Activated CD4-positive, alpha-beta T cell treated with anti-CD3 and anti-CD28 coated beads for 36 hours (primary cell): ENCODE data around the gene PSD2. TPM values are rescaled to one million over a fixed set of nuclear protein-coding genes. Genes with fewer than 3 reads are reported as not detected.
A peak's percentile ranks its signal among the peaks of the same experiment; 100 is the strongest.

Experiments
- ATAC-seq: fragments of 200-7000 bp; cut with Tn5 transposase; one replicate; pipeline ENCODE4 v1.10.0; 2021; ENCODE audit warnings: mild to moderate bottlenecking, moderate library complexity
- CTCF ChIA-PET: fragments of 350-600 bp; sonication (Branson Sonifier 250); formaldehyde crosslinking; loops from one replicate; lab custom pipeline; 2021; ENCODE audit warnings: antibody characterized with exemption; lab: Charles Lee
- POLR2A ChIA-PET: fragments of 350-600 bp; sonication (Branson Sonifier 250); formaldehyde crosslinking; loops from one replicate; lab custom pipeline; 2021; ENCODE audit warnings: antibody characterized with exemption, inconsistent platforms; lab: Charles Lee
- DNase-seq: peaks from one replicate; pipeline ENCODE4 v3.0.0-alpha.2; 2020
- H3K27ac Mint-ChIP-seq: one replicate; pipeline ENCODE4 v1.8.0; 2021; ENCODE audit warnings: mixed read lengths
- H3K27me3 Mint-ChIP-seq: one replicate; pipeline ENCODE4 v1.8.0; 2021; ENCODE audit warnings: mixed read lengths
- H3K36me3 Mint-ChIP-seq: one replicate; pipeline ENCODE4 v1.8.0; 2021; ENCODE audit warnings: low read depth, mixed read lengths
- H3K4me1 Mint-ChIP-seq: one replicate; pipeline ENCODE4 v1.8.0; 2021; ENCODE audit warnings: mixed read lengths
- H3K4me3 Mint-ChIP-seq: one replicate; pipeline ENCODE4 v1.8.0; 2021; ENCODE audit warnings: mild to moderate bottlenecking, moderate library complexity, mixed read lengths
- H3K9me3 Mint-ChIP-seq: one replicate; pipeline ENCODE4 v1.8.0; 2021; ENCODE audit warnings: low read depth, mixed read lengths
- intact Hi-C, 2 experiments: fragments of 100-400 bp; cut with DNase I in 1 of 2; cut with micrococcal nuclease in 1 of 2; formaldehyde crosslinking; loops; one replicate each; pipeline versions ENCODE4 v1.14.2 to v1.15.1; 2022 to 2024; cut with DNase I, micrococcal nuclease
- total RNA-seq, 2 experiments: library from RNA; stranded (reverse); gene quantifications; one replicate each; pipeline ENCODE4 v1.2.3, GENCODE V29; 2021

The PSD2 gene
- total RNA-seq, 2 experiments from 2014 or later = not detected

- DNase-seq (no peak), ATAC-seq (no peak)
- POLR2A ChIA-PET = no interaction called here
- CTCF ChIA-PET = interaction anchor here (1.4 kb wide), 1 partner anchor 95 kb away, joined by 3 read pairs; no protein-coding TSS in a partner anchor
- peaks cover 8% of the 10 kb centered on the region for H3K27me3 Mint-ChIP-seq
- no peak overlapping the region for H3K27ac Mint-ChIP-seq
- no peaks in the 10 kb centered on the region for H3K4me1 Mint-ChIP-seq
- intact Hi-C loops = no loop called here
- H3K9me3 Mint-ChIP-seq = no peaks in the 10 kb centered on the region
- H3K36me3 Mint-ChIP-seq = no peaks in the 10 kb centered on the region
- no peak overlapping the region for H3K4me3 Mint-ChIP-seq
Observed at GRCh38 chr5:139870677-139871076, 75.1 kb downstream of the PSD2 start.

- Mint-ChIP-seq H3K27ac (no peak overlapping the region), H3K36me3 (no peaks in the 10 kb centered on the region), H3K27me3 (peaks cover 7% of the 10 kb centered on the region), H3K4me3 (no peak overlapping the region), H3K4me1 (no peaks in the 10 kb centered on the region), H3K9me3 (peaks cover 4% of the 10 kb centered on the region)
- no peak for ATAC-seq
- intact Hi-C loops = no loop called here
- no peak for DNase-seq
- CTCF ChIA-PET = interaction anchor here (0.8 to 1.5 kb wide), 4 partner anchors 9 to 96 kb away, joined by 3 to 7 read pairs (median 4); no protein-coding TSS in a partner anchor
- POLR2A ChIA-PET = no interaction called here
Observed at GRCh38 chr5:139871614-139872013, 76.0 kb downstream of the PSD2 start.

- no peak for DNase-seq
- POLR2A ChIA-PET = no interaction called here
- H3K4me3 Mint-ChIP-seq = no peak overlapping the region
Observed at GRCh38 chr5:139872052-139872766, 76.6 kb downstream of the PSD2 start.

GRCh38 chr5:139872851-139873794 is 77.5 kb downstream of the PSD2 start:
- ATAC-seq = no peak
- intact Hi-C loops = no loop called here
- Mint-ChIP-seq H3K36me3 (no peaks in the 10 kb centered on the region), H3K27me3 (peaks cover 2% of the 10 kb centered on the region), H3K4me1 (peaks cover 3% of the 10 kb centered on the region), H3K4me3 (no peak overlapping the region), H3K9me3 (peaks cover 4% of the 10 kb centered on the region), H3K27ac (no peak overlapping the region)
- DNase-seq = no peak
- ChIA-PET POLR2A (no interaction called here), CTCF (interaction anchor here (0.7 to 1.5 kb wide), 4 partner anchors 12 to 633 kb away, joined by 3 to 7 read pairs (median 4); no protein-coding TSS in a partner anchor)

More at GRCh38 chr5:139872052-139872766, 76.6 kb downstream of the PSD2 start:
- Mint-ChIP-seq H3K27me3 (peaks cover 2% of the 10 kb centered on the region), H3K9me3 (peaks cover 4% of the 10 kb centered on the region), H3K36me3 (no peaks in the 10 kb centered on the region), H3K4me1 (peaks cover 3% of the 10 kb centered on the region), H3K27ac (no peak overlapping the region)
- CTCF ChIA-PET = interaction anchor here (0.7 to 1.5 kb wide), 5 partner anchors 9 to 97 kb away, joined by 3 to 7 read pairs (median 4); no protein-coding TSS in a partner anchor
- intact Hi-C loops = no loop called here
- ATAC-seq = no peak

- ATAC-seq (no peak), DNase-seq (no peak)
- H3K4me1 Mint-ChIP-seq = peaks cover 3% of the 10 kb centered on the region
- intact Hi-C loops = no loop called here
- no peaks in the 10 kb centered on the region for H3K36me3 Mint-ChIP-seq
- no peak overlapping the region for H3K27ac Mint-ChIP-seq
- H3K27me3 Mint-ChIP-seq = no peaks in the 10 kb centered on the region
- POLR2A ChIA-PET = no interaction called here
- H3K4me3 Mint-ChIP-seq = no peak overlapping the region
- H3K9me3 Mint-ChIP-seq = peaks cover 4% of the 10 kb centered on the region
- CTCF ChIA-PET = interaction anchor here (1.3 kb wide), 1 partner anchor 12 kb away, joined by 5 read pairs; no protein-coding TSS in a partner anchor
Observed at GRCh38 chr5:139875957-139876356, 80.3 kb downstream of the PSD2 start.

GRCh38 chr5:139877129-139877597 is 81.6 kb downstream of the PSD2 start:
- Mint-ChIP-seq H3K4me1 (peaks cover 3% of the 10 kb centered on the region), H3K9me3 (peaks cover 4% of the 10 kb centered on the region), H3K27ac (no peak overlapping the region), H3K4me3 (no peak overlapping the region), H3K27me3 (no peaks in the 10 kb centered on the region), H3K36me3 (no peaks in the 10 kb centered on the region)
- POLR2A ChIA-PET = no interaction called here
- DNase-seq = no peak
- intact Hi-C loops = no loop called here
- peak; percentile 23 for ATAC-seq
- CTCF ChIA-PET = interaction anchor here (1.3 kb wide), 2 partner anchors 13 to 92 kb away, joined by 4 to 5 read pairs; no protein-coding TSS in a partner anchor

- Mint-ChIP-seq H3K9me3 (peaks cover 4% of the 10 kb centered on the region), H3K4me3 (no peak overlapping the region), H3K27ac (no peak overlapping the region), H3K4me1 (peaks cover 3% of the 10 kb centered on the region), H3K27me3 (no peaks in the 10 kb centered on the region), H3K36me3 (no peaks in the 10 kb centered on the region)
- DNase-seq (no peak), ATAC-seq (no peak)
- intact Hi-C loops = no loop called here
- CTCF ChIA-PET = interaction anchor here (1.0 kb wide), 1 partner anchor 15 kb away, joined by 3 read pairs; no protein-coding TSS in a partner anchor
- POLR2A ChIA-PET = no interaction called here
Observed at GRCh38 chr5:139878093-139878492, 82.5 kb downstream of the PSD2 start.

- no peak for ATAC-seq
- ChIA-PET POLR2A (no interaction called here), CTCF (interaction anchor here (1.1 kb wide), 1 partner anchor 89 kb away, joined by 3 read pairs; no protein-coding TSS in a partner anchor)
- Mint-ChIP-seq H3K36me3 (no peaks in the 10 kb centered on the region), H3K27me3 (no peaks in the 10 kb centered on the region), H3K4me1 (peaks cover 3% of the 10 kb centered on the region), H3K27ac (no peak overlapping the region), H3K4me3 (no peak overlapping the region), H3K9me3 (peaks cover 4% of the 10 kb centered on the region)
- intact Hi-C loops = no loop called here
- no peak for DNase-seq
Observed at GRCh38 chr5:139880416-139881142, 85.0 kb downstream of the PSD2 start.

- intact Hi-C loops = no loop called here
- Mint-ChIP-seq H3K27me3 (no peaks in the 10 kb centered on the region), H3K4me1 (peaks cover 3% of the 10 kb centered on the region), H3K27ac (no peak overlapping the region), H3K36me3 (no peaks in the 10 kb centered on the region), H3K9me3 (no peaks in the 10 kb centered on the region), H3K4me3 (no peak overlapping the region)
- ATAC-seq = no peak
- ChIA-PET CTCF (interaction anchor here (1.1 kb wide), 1 partner anchor 88 kb away, joined by 3 read pairs; no protein-coding TSS in a partner anchor), POLR2A (no interaction called here)
- no peak for DNase-seq
Observed at GRCh38 chr5:139881143-139881733, 85.6 kb downstream of the PSD2 start.

GRCh38 chr5:139882316-139882715 is 86.7 kb downstream of the PSD2 start:
- H3K9me3 Mint-ChIP-seq = no peaks in the 10 kb centered on the region
- H3K27ac Mint-ChIP-seq = no peak overlapping the region
- no peaks in the 10 kb centered on the region for H3K36me3 Mint-ChIP-seq

More at GRCh38 chr5:139882316-139882715, 86.7 kb downstream of the PSD2 start:
- intact Hi-C loops = no loop called here
- no peak for ATAC-seq
- ChIA-PET CTCF (no interaction called here), POLR2A (no interaction called here)
- no peaks in the 10 kb centered on the region for H3K4me1 Mint-ChIP-seq
- H3K27me3 Mint-ChIP-seq = no peaks in the 10 kb centered on the region
- DNase-seq = no peak
- no peak overlapping the region for H3K4me3 Mint-ChIP-seq
